SK-MEL-5 (cell line): Measurements from ENCODE around the gene SLC31A1. TPM values are rescaled to one million over a fixed set of nuclear protein-coding genes. Genes with fewer than 3 reads are reported as not detected.
"Not testable (repeated sequence)": the region's sequence is repeated elsewhere in the genome, so short reads cannot be mapped to it uniquely, and the experiment has no call there.

Source experiments
- DNase-seq: peaks from one replicate; pipeline ENCODE4 v3.0.0-alpha.2; 2016; ENCODE audit warnings: low read depth, low spot score
- in situ Hi-C: cut with HindIII; loops from 2 replicates; pipeline ENCODE4 v1.10.0; 2016; ENCODE audit warnings: low sequenced_read_pairs, high pct_unique_total_duplicates, low pct_unique_long_range_greater_than_20kb
- total RNA-seq: library from RNA; depleted of rRNA; stranded (reverse); fragments of >200 nt; shearing (Covaris generic); gene quantifications from 2 replicates; pipeline ENCODE4 v1.2.3, GENCODE V29; 2014

SLC31A1 gene
- total RNA-seq, 1 experiment from 2014 or later = 104 TPM

- in situ Hi-C loops = no loop called here
- DNase-seq = no peak
Measured at GRCh38 chr9:113216406-113216805, 4.9 kb upstream of the SLC31A1 start.

GRCh38 chr9:113219186-113219936, 2.0 kb upstream of the SLC31A1 start:
- in situ Hi-C loops = no loop called here
- DNase-seq = no peak

GRCh38 chr9:113219969-113220368, 1.4 kb upstream of the SLC31A1 start:
- no peak for DNase-seq
- in situ Hi-C loops = no loop called here

- in situ Hi-C loops = no loop called here
- DNase-seq = no peak
Measured at GRCh38 chr9:113220467-113221002, 809 bp upstream of the SLC31A1 start.

GRCh38 chr9:113221800-113222481, 597 bp downstream of the SLC31A1 start:
- in situ Hi-C loops = no loop called here
- no peak for DNase-seq

- in situ Hi-C loops = no loop called here
- DNase-seq = peak; percentile 52
Measured at GRCh38 chr9:113222482-113222841, 1.1 kb downstream of the SLC31A1 start.

GRCh38 chr9:113223963-113224362, 2.6 kb downstream of the SLC31A1 start:
- in situ Hi-C loops = no loop called here

GRCh38 chr9:113227436-113227835, 6.1 kb downstream of the SLC31A1 start:
- DNase-seq = no peak
- in situ Hi-C loops = no loop called here

More at GRCh38 chr9:113223963-113224362, 2.6 kb downstream of the SLC31A1 start:
- no peak for DNase-seq

GRCh38 chr9:113228130-113228665, 6.9 kb downstream of the SLC31A1 start:
- DNase-seq = peak; percentile 100
- in situ Hi-C loops = no loop called here

GRCh38 chr9:113231701-113232100, 10.4 kb downstream of the SLC31A1 start:
- in situ Hi-C loops = no loop called here
- DNase-seq = no peak

- in situ Hi-C loops, DNase-seq: not testable (repeated sequence)
Measured at GRCh38 chr9:113235701-113236255, 14.4 kb downstream of the SLC31A1 start.

- DNase-seq = no peak
- in situ Hi-C loops = no loop called here
Measured at GRCh38 chr9:113237026-113237425, 15.7 kb downstream of the SLC31A1 start.

GRCh38 chr9:113238202-113238858, 17.0 kb downstream of the SLC31A1 start:
- DNase-seq = no peak
- in situ Hi-C loops = no loop called here

- DNase-seq = no peak
- in situ Hi-C loops = no loop called here
Measured at GRCh38 chr9:113238859-113239232, 17.5 kb downstream of the SLC31A1 start.

GRCh38 chr9:113241161-113241560, 19.8 kb downstream of the SLC31A1 start:
- no peak for DNase-seq
- in situ Hi-C loops = no loop called here

- in situ Hi-C loops = no loop called here
- no peak for DNase-seq
Measured at GRCh38 chr9:113244556-113244955, 23.2 kb downstream of the SLC31A1 start.

- in situ Hi-C loops = no loop called here
- no peak for DNase-seq
Measured at GRCh38 chr9:113245894-113246293, 24.6 kb downstream of the SLC31A1 start.

GRCh38 chr9:113246928-113247327, 25.6 kb downstream of the SLC31A1 start:
- DNase-seq = no peak
- in situ Hi-C loops = no loop called here
